ENCODE measurements around the gene VTI1A. TPM values are rescaled to one million over a fixed set of nuclear protein-coding genes. Genes with fewer than 3 reads are reported as not detected.

Gene VTI1A
- total and polyA plus RNA-seq, 2 of the 8 experiments (the other 6 are each of a cell fraction or from before 2014, with no cell fraction given): 6.0 to 20.0 TPM

DNA sequence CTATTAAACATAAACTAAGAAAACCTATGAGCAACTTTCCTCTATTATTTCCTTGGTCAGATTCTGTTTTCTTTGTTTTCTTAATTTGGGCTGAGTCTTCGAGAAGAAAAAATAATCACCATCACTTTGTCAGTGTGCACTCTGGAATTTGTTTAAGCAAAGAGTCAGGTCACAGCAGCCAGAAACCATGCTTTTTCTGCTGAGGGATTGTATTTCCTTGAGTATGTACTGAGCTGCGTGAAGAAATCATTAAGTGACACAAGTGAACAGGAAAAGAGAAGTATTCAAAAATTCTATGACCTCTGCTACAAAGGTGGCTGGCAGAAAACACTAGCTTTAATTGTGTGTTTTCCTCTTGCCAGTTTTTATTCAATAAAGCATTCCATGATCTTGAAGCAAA lies 249.6 kb downstream of the VTI1A start:
- Histone ChIP-seq H2BK15ac (ENCODE audit: low read length) (no peak overlapping the region), H3K4me1 (replicated peaks in 1 of 4; ENCODE audit: control insufficient read depth in 3 of 4, insufficient read depth in 4 of 4, low read length in 3 of 4) (no peaks in the 10 kb centered on the region; a peak in 1 of 7 replicates), H4K8ac (ENCODE audit: extremely low read depth, insufficient read depth, low read length) (no peak overlapping the region), H3K79me2 (ENCODE audit: control insufficient read depth in 1 of 2, insufficient read depth in 2 of 2, low read length in 2 of 2) (no peaks in the 10 kb centered on the region), H2AFZ (ENCODE audit: low read length) (no peak overlapping the region), H3K27ac (ENCODE audit: low read depth, low read length) (no peak overlapping the region), H3K9ac (replicated peaks in 1 of 4; ENCODE audit: extremely low read depth in 1 of 4, low read depth in 3 of 4, low read length in 3 of 4) (no peak overlapping the region), H3K27me3 (replicated peaks in 1 of 4; ENCODE audit: control insufficient read depth in 3 of 4, extremely low read depth in 1 of 4, insufficient read depth in 3 of 4, low read length in 3 of 4) (no peaks in the 10 kb centered on the region), H3K56ac (replicated peaks; ENCODE audit: insufficient read length, low read depth, low read length) (no peak overlapping the region), H2BK120ac (replicated peaks; ENCODE audit: low read depth, low read length) (no peak overlapping the region), H3K4ac (replicated peaks; ENCODE audit: insufficient read length, low read depth, low read length) (no peak overlapping the region), H2BK12ac (ENCODE audit: low read depth, low read length) (no peak overlapping the region), H4K5ac (ENCODE audit: insufficient read length, low read depth, low read length) (no peak overlapping the region), H3K4me2 (ENCODE audit: insufficient read depth in 1 of 2, low read depth in 2 of 2, low read length in 2 of 2) (no peak overlapping the region), H2BK5ac (ENCODE audit: low read depth, low read length) (no peak overlapping the region), H3K18ac (ENCODE audit: extremely low read depth, low read length) (no peak overlapping the region), H3K23ac (ENCODE audit: insufficient read length) (no peak overlapping the region), H4K20me1 (replicated peaks in 1 of 2; ENCODE audit: control insufficient read depth in 1 of 2, insufficient read depth in 2 of 2, low read length in 2 of 2) (no peaks in the 10 kb centered on the region), H3K14ac (ENCODE audit: insufficient read length) (no peak overlapping the region), H4K91ac (replicated peaks; ENCODE audit: insufficient read length, low read length) (no peak overlapping the region), H3K23me2 (ENCODE audit: low read depth, low read length) (no peaks in the 10 kb centered on the region; the same call in 1 of the 2 replicates), H3K36me3 (ENCODE audit: control insufficient read depth in 2 of 4, insufficient read depth in 4 of 4, low read length in 3 of 4) (no peaks in the 10 kb centered on the region), H2BK20ac (ENCODE audit: low read length) (no peak overlapping the region), H3K4me3 (ENCODE audit: extremely low read depth in 1 of 4, insufficient read depth in 2 of 4, low read depth in 3 of 4, low read length in 4 of 4) (no peak overlapping the region), H3K79me1 (ENCODE audit: low read depth, low read length) (no peaks in the 10 kb centered on the region), H2AK5ac (ENCODE audit: low read depth, low read length) (no peak overlapping the region), H3K9me3 (ENCODE audit: insufficient read depth in 2 of 2, low read depth in 1 of 2, low read length in 1 of 2) (no peaks in the 10 kb centered on the region)
- 92% methylated on average over 2 of the region's 2 CpGs; no CpG with 5 or more reads in 1 of the 2 experiments for WGBS, 2 experiments (ENCODE audit: extremely low coverage in 1 of 2, insufficient coverage in 1 of 2, insufficient read length in 1 of 2, insufficient replicate concordance in 2 of 2, low coverage in 1 of 2, low lambda C conversion rate in 2 of 2, missing lambda C conversion rate in 1 of 2)
- TF ChIP-seq SIRT6 (IDR thresholded peaks at IDR 0.05; ENCODE audit: low read length): no peak
- TF ChIP-seq, protein P1, sequence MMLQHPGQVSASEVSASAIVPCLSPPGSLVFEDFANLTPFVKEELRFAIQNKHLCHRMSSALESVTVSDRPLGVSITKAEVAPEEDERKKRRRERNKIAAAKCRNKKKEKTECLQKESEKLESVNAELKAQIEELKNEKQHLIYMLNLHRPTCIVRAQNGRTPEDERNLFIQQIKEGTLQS (IDR thresholded peaks at IDR 0.05; ENCODE audit: insufficient read depth, low read depth, low read length): no peak
- no peak for TF ChIP-seq TAF1 (IDR thresholded peaks at IDR 0.05; ENCODE audit: low read depth, low read length)
- TF ChIP-seq TEAD4 (IDR thresholded peaks at IDR 0.05; ENCODE audit: low read depth, low read length): no peak
- no peak for TF ChIP-seq FOSL1 (IDR thresholded peaks at IDR 0.05; ENCODE audit: insufficient read depth, low read depth, low read length)
- TF ChIP-seq SP2 (IDR thresholded peaks at IDR 0.05; ENCODE audit: low read length): no peak
- no peak for TF ChIP-seq BACH1 (IDR thresholded peaks at IDR 0.05; ENCODE audit: low read length)
- TF ChIP-seq MAFK (IDR thresholded peaks at IDR 0.05; ENCODE audit: low read depth, low read length): no peak
- no peak for TF ChIP-seq POU5F1 (IDR thresholded peaks at IDR 0.05; ENCODE audit: low read depth, low read length)
- no peak for TF ChIP-seq KDM1A (IDR thresholded peaks at IDR 0.05; ENCODE audit: borderline replicate concordance, low read length)
- TF ChIP-seq TCF12 (IDR thresholded peaks at IDR 0.05; ENCODE audit: low read depth, low read length): no peak
- no peak for TF ChIP-seq ASH2L (IDR thresholded peaks at IDR 0.05; ENCODE audit: low read length)
- no peak for TF ChIP-seq TBP (IDR thresholded peaks at IDR 0.05; ENCODE audit: low read depth, low read length)
- TF ChIP-seq SIX5 (IDR thresholded peaks at IDR 0.05; ENCODE audit: low read depth, low read length): no peak
- no peak for TF ChIP-seq BRCA1 (IDR thresholded peaks at IDR 0.05; ENCODE audit: low read depth, low read length)
- POLR2A ChIA-PET (ENCODE audit: partially characterized antibody): interaction anchor here (0.6 kb wide), 1 partner anchor 119 kb away, joined by 3 read pairs; no protein-coding TSS in a partner anchor
- FAIRE-seq (no peak), DNase-seq (ENCODE audit: low read depth in 1 of 2, low spot score in 2 of 2) (no peak)
- CTCF ChIA-PET (ENCODE audit: partially characterized antibody): interaction anchor here (0.6 to 6.6 kb wide), 2 partner anchors 25 to 38 kb away, joined by 3 to 40 read pairs; no protein-coding TSS in a partner anchor
